ENCODE measurements around the gene CTSW. TPM values are rescaled to one million over a fixed set of nuclear protein-coding genes. Genes with fewer than 3 reads are reported as not detected.

The CTSW gene
- polyA plus RNA-seq, 2 of the 4 experiments (the other 2 are of a cell fraction), result not detected

- peaks cover 45% of the 10 kb centered on the region for H3K4me1 ChIP-seq
- H3K9me3 ChIP-seq, result no peaks in the 10 kb centered on the region
- H3K4me2 ChIP-seq, result peak overlapping the region; percentile 91
- FAIRE-seq (no peak), DNase-seq (ENCODE audit: low read depth in 1 of 2, low spot score in 1 of 2) (peak in 1 of 2 experiments; percentile 46), ATAC-seq (peak; percentile 14 to 31; a peak in 5 of 6 replicates)
- 1% methylated on average over 16 of the region's 60 CpGs for WGBS (ENCODE audit: missing lambda C conversion rate)
- POLR2A ChIA-PET, result interaction anchor here (0.6 kb wide), 1 partner anchor 31 kb away, joined by 3 read pairs; the partner anchor contains the start of gene FIBP
- TF ChIP-seq EHF (CRISPR knock-in tag; IDR thresholded peaks at IDR 0.05) (no peak), PHF8 (IDR thresholded peaks at IDR 0.05; ENCODE audit: borderline replicate concordance, low read depth) (peak; percentile 40; the same call in 1 of the 2 replicates)
- peak overlapping the region; percentile 91 to 100 for H3K27ac ChIP-seq
- CTCF ChIA-PET, result interaction anchor here (2.5 to 31.6 kb wide), 2 partner anchors 26 to 69 kb away, joined by 8 to 618 read pairs; partner anchors contain the start of genes CCDC85B, FIBP and FOSL1
- peak overlapping the region; percentile 64 for H3K4me3 ChIP-seq
Measured at GRCh38 chr11:65919573-65920371, 40.1 kb downstream of the CTSW start.

GRCh38 chr11:65920372-65920802 lies 40.8 kb downstream of the CTSW start:
- DNase-seq (ENCODE audit: low read depth in 1 of 2, low spot score in 1 of 2) (no peak), FAIRE-seq (no peak), ATAC-seq (no peak)
- H3K4me3 ChIP-seq, result peak overlapping the region; percentile 64
- TF ChIP-seq E2F6 (IDR thresholded peaks at IDR 0.05; ENCODE audit: borderline replicate concordance, low read depth) (no peak), ELK1 (IDR thresholded peaks at IDR 0.05; ENCODE audit: low read depth, low read length) (no peak), CBX8 (IDR thresholded peaks at IDR 0.05) (no peak), HOXA7 (CRISPR knock-in tag; IDR thresholded peaks at IDR 0.05) (no peak), FOSL2 (IDR thresholded peaks at IDR 0.05) (no peak), FOSL2 (CRISPR knock-in tag; IDR thresholded peaks at IDR 0.05) (no peak), PHF8 (IDR thresholded peaks at IDR 0.05; ENCODE audit: borderline replicate concordance, low read depth) (no peak), CHD2 (IDR thresholded peaks at IDR 0.05; ENCODE audit: low read length, partially characterized antibody) (no peak), GATA3 (IDR thresholded peaks at IDR 0.05; ENCODE audit: borderline replicate concordance) (no peak), ATOH8 (CRISPR knock-in tag; IDR thresholded peaks at IDR 0.05; ENCODE audit: low read depth) (no peak)
- no peaks in the 10 kb centered on the region for H3K9me3 ChIP-seq
- H3K27ac ChIP-seq, result peak overlapping the region; percentile 91 to 100; a peak in 5 of 6 replicates
- H3K4me1 ChIP-seq, result peaks cover 39% of the 10 kb centered on the region
- POLR2A ChIA-PET, result interaction anchor here (0.6 kb wide), 1 partner anchor 32 kb away, joined by 3 read pairs; the partner anchor contains the start of gene FIBP
- CTCF ChIA-PET, result interaction anchor here (2.5 to 31.6 kb wide), 2 partner anchors 27 to 68 kb away, joined by 8 to 618 read pairs; partner anchors contain the start of genes CCDC85B, FIBP and FOSL1
- H3K4me2 ChIP-seq, result peak overlapping the region; percentile 91
- WGBS (ENCODE audit: missing lambda C conversion rate), result 75% methylated on average over 14 of the region's 15 CpGs

GRCh38 chr11:65921033-65921555 lies 41.5 kb downstream of the CTSW start:
- ChIA-PET POLR2A (no interaction called here), CTCF (interaction anchor here (0.7 to 31.6 kb wide), 4 partner anchors 9 to 67 kb away, joined by 3 to 618 read pairs (median 7); partner anchors contain the start of genes CCDC85B, FIBP and FOSL1)
- FAIRE-seq (no peak), DNase-seq (ENCODE audit: low read depth in 1 of 2, low spot score in 1 of 2) (no peak), ATAC-seq (no peak)
- TF ChIP-seq E2F6 (IDR thresholded peaks at IDR 0.05; ENCODE audit: borderline replicate concordance, low read depth), result no peak
- TF ChIP-seq ZFP36 (IDR thresholded peaks at IDR 0.05; ENCODE audit: borderline replicate concordance, partially characterized antibody), result no peak
- no peak for TF ChIP-seq ESRRA (IDR thresholded peaks at IDR 0.05; ENCODE audit: borderline replicate concordance, low read length)
- TF ChIP-seq USF2 (IDR thresholded peaks at IDR 0.05), result no peak
- no peak for TF ChIP-seq SREBF2 (IDR thresholded peaks at IDR 0.05)
- no peak for TF ChIP-seq POLR2A (IDR thresholded peaks at IDR 0.05; ENCODE audit: low read length)
- TF ChIP-seq FOXS1 (CRISPR knock-in tag; IDR thresholded peaks at IDR 0.05), result no peak
- no peak for TF ChIP-seq GATA3 (IDR thresholded peaks at IDR 0.05; ENCODE audit: borderline replicate concordance)
- no peak for TF ChIP-seq FOSL2 (IDR thresholded peaks at IDR 0.05)
- TF ChIP-seq FOSL2 (CRISPR knock-in tag; IDR thresholded peaks at IDR 0.05), result no peak
- no peak for TF ChIP-seq RCOR1 (IDR thresholded peaks at IDR 0.05; ENCODE audit: low read depth, low read length)
- TF ChIP-seq BHLHE40 (IDR thresholded peaks at IDR 0.05; ENCODE audit: low read depth, low read length), result no peak
- TF ChIP-seq TP53 (CRISPR knock-in tag; IDR thresholded peaks at IDR 0.05), result no peak
- no peak for TF ChIP-seq ZNF302 (CRISPR knock-in tag; IDR thresholded peaks at IDR 0.05)
- TF ChIP-seq MYC (IDR thresholded peaks at IDR 0.05; ENCODE audit: borderline replicate concordance, low read length), result no peak
- TF ChIP-seq EHMT2 (IDR thresholded peaks at IDR 0.05; ENCODE audit: low read depth), result no peak
- no peak for TF ChIP-seq RAD21 (conservative IDR thresholded peaks at IDR 0.05 in 1 of 2, IDR thresholded peaks at IDR 0.05 in 1 of 2)
- peak overlapping the region; percentile 91; the same call in 2 of the 3 replicates for H3K4me2 ChIP-seq
- H3K9me3 ChIP-seq, result no peaks in the 10 kb centered on the region
- H3K4me1 ChIP-seq, result peaks cover 32% of the 10 kb centered on the region
- WGBS (ENCODE audit: missing lambda C conversion rate), result 89% methylated on average over 10 of the region's 12 CpGs
- no peak overlapping the region; a peak in 1 of 6 replicates for H3K27ac ChIP-seq
- no peak overlapping the region for H3K4me3 ChIP-seq
